ENCODE measurements around the gene TMOD3.

Gene TMOD3

GRCh38 chr15:51904931-51905330 lies 75.5 kb downstream of the TMOD3 start:
- TF ChIP-seq, protein P1, sequence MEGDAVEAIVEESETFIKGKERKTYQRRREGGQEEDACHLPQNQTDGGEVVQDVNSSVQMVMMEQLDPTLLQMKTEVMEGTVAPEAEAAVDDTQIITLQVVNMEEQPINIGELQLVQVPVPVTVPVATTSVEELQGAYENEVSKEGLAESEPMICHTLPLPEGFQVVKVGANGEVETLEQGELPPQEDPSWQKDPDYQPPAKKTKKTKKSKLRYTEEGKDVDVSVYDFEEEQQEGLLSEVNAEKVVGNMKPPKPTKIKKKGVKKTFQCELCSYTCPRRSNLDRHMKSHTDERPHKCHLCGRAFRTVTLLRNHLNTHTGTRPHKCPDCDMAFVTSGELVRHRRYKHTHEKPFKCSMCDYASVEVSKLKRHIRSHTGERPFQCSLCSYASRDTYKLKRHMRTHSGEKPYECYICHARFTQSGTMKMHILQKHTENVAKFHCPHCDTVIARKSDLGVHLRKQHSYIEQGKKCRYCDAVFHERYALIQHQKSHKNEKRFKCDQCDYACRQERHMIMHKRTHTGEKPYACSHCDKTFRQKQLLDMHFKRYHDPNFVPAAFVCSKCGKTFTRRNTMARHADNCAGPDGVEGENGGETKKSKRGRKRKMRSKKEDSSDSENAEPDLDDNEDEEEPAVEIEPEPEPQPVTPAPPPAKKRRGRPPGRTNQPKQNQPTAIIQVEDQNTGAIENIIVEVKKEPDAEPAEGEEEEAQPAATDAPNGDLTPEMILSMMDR (IDR thresholded peaks at IDR 0.05; ENCODE audit: insufficient read depth, missing control alignments) = no peak
- DNase-seq (ENCODE audit: insufficient read length, low spot score) = no peak
- no peak for FAIRE-seq

DNA sequence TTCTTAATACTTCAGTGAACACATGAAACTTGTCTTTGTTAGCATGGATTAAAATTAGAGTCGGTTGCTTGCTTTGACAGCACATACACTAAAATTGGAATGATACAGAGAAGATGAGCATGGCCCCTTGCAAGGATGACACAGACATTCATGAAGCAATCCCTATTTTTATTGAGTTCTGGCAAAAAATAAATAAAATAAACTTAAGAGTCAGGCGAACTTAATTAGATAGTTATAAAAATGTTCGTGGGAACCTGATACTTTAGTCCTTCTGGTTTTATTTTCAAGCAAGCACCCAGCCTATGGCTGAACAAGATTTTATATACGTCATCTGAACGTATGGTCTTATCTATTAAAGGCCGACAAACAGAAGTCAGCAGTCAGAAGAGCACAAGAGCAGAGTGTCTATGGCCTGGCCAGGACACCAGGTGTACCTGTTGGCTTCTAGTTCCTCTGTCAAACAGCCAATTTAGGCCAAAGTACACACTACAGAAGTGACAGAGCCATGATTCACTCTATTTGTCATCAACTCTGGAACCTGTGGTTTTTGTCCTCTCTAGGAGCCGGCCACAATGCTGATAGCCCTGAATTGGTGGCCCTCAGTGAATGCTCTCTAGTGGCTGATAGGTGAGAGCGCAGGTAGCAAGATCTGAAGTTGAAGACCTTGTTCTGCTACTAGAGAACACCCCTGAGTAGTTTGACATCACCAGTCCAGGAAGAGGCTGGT lies 77.8 kb downstream of the TMOD3 start:
- FAIRE-seq (no peak), DNase-seq (ENCODE audit: insufficient read length, low spot score) (no peak)

GRCh38 chr15:51908316-51908715 lies 78.9 kb downstream of the TMOD3 start:
- no peak for FAIRE-seq
- no peak for DNase-seq (ENCODE audit: insufficient read length, low spot score)
- TF ChIP-seq, protein P1 (IDR thresholded peaks at IDR 0.05; ENCODE audit: insufficient read depth, missing control alignments) = no peak

More for the DNA sequence above, 77.8 kb downstream of the TMOD3 start:
- TF ChIP-seq, protein P1 (IDR thresholded peaks at IDR 0.05; ENCODE audit: insufficient read depth, missing control alignments) = no peak

DNA sequence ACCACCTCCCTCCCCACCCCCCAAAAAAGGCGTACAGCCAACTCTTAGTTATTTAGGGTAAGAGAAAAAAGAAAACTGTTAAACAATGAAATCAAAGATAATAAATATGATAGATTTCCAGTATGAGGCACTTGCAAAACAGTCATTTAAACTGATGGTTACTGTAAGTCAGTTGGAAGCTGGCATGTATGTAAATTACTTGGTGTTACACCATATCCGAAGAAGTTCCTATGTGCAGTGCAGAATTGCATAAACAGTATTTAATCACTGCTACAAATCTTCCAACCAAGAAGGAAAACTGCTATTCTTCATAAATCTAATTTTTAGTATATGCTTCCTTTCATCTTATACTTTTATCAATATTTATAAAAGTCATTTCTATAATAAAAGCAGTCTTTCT lies 80.1 kb downstream of the TMOD3 start:
- FAIRE-seq = no peak

DNA sequence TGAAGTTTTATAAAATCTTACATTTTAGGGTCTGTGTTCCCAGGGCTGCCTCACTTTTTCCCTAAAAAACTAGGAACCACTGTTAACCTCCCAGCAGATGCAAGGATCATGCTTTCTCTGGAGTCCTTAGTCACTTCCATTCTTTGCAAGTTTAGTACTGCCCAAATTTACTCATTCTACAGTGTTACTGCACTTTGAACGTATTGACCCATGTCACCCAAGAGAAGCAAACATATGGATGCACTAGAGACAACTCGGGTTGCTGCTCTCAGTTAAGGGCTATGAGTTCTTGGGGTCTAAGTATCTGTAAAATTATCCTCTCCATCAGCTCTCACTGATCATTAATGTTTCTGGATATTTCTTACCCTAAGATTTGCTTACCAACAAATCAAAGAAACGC lies 83.1 kb downstream of the TMOD3 start:
- DNase-seq (ENCODE audit: insufficient read length, low spot score) = no peak
- TF ChIP-seq, protein P1 (IDR thresholded peaks at IDR 0.05; ENCODE audit: insufficient read depth, missing control alignments) = no peak
- no peak for FAIRE-seq

More for the DNA sequence above, 80.1 kb downstream of the TMOD3 start:
- no peak for DNase-seq (ENCODE audit: insufficient read length, low spot score)
- TF ChIP-seq, protein P1 (IDR thresholded peaks at IDR 0.05; ENCODE audit: insufficient read depth, missing control alignments) = no peak

GRCh38 chr15:51917493-51917892 lies 88.0 kb downstream of the TMOD3 start:
- FAIRE-seq = no peak
- TF ChIP-seq, protein P1 (IDR thresholded peaks at IDR 0.05; ENCODE audit: insufficient read depth, missing control alignments) = peak; percentile 33
- no peak for DNase-seq (ENCODE audit: insufficient read length, low spot score)

All from D721Med (cell line).